HG03439 (cell line): Measurements from ENCODE around the gene HAPLN2.
A peak's percentile ranks its signal among the peaks of the same experiment; 100 is the strongest.
"Not testable (repeated sequence)": the region's sequence is repeated elsewhere in the genome, so short reads cannot be mapped to it uniquely, and the experiment has no call there.

Experiments used
- ATAC-seq: cut with Tn5 transposase; IDR thresholded peaks from one replicate; pipeline ENCODE4 v1.9.1; 2021; ENCODE audit warnings: mild to moderate bottlenecking, moderate library complexity; ENCODE audit not compliant: unreplicated experiment

The HAPLN2 gene

DNA sequence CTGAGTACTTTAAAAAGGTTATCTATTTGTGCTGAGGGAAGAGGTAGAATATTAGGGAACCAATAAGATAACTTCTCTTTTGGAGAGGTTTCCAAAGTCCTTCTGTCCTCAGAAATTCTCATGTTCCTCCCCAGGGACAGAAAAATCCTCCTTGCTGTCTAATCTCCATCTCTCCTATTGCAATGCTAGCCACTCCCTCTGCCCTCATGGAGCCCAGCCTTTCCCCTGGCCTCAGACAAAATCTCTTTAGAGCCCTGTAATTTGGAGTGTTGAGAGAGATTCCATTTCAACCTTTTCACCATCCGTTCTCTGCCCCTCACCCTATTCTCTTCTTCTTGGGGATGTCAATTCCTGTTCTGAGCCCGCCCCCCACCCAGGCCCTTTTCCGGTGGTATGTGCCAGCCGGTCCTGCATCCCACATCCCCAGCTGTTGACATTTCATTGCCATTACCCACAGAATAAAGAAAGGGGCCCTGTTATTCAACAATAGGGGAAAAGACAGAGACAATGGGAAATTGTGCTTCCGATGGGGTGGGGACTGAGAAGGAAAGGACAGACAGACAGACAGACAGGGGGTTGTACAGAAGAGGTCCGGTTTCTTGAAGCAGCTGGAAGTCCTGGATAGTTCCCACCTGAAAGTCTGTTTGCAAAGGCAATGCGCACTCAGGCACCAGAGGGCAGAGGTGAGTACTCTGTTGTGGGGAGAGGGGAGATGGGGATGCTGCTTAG lies at the start of gene HAPLN2:
HAPLN2 (plus strand) TSS at position 563 of the 729 bp plus-strand sequence. CDS start 4,076 bp downstream, outside the sequence.
- no peak for ATAC-seq

DNA sequence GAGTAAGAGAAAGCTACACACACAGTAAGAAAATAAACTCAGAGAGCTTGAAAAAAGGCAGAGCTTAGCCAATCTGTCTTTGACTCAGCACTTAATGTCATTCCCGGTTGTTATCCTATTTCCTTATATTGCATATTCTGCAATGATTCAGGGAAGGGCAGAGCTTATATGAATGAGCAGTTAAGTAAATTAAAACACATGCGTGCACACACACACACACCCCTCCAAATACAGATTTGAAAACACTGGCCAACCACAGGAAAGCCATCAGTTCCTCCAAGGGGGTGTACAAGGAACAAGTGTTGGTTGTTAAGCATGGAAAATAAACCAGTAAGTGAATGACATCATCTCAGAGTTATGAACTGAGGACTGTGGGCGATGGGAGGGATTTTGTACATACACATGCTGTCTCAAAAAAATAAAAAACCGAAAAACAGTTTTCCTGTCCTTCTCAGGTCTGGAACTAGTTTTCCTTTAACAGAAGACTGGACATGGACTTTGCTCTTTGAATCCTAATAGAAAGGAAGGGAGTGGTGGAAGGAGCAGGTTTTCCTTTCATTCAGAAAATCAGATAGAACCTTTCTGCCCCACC lies 47.9 kb upstream of the HAPLN2 start:
- ATAC-seq: no peak

DNA sequence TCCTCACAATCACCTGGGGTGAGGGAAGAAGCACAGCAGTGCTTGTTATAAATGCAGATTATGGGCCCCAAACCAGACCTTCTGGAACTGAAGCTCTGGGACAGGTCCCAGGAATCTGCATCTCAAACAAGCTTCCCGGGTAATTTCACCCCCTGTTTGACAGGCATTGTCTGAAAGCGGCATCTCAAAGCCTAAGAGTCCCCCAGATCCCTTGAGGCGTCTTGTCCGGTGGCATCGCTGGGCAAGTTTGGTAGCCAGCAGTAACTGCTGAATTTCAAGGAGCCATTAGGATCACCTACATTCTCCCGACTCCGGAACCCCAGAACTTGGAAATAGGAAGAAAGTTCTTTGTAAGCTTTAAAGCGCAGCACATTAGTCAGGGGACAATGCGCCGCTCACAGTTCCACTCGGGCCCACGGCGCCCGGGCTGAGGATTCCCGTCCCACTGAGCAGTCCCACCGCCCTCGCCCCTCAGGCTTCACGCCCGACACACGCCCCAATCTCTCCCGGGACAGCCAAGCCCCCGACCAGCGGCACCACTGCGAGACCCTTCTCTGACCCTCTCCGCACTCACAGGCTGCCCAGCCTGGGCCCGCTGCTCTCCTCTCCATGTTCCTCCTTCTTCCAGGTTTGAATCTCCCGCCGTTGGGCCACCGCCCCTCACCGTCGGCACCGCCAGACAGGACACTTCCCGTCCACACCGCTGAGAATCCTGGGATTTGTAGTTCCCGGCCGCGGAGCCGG lies 47.1 kb upstream of the HAPLN2 start, which contains the start of gene IQGAP3:
IQGAP3 (minus strand) TSS at position 647 of the 744 bp plus-strand sequence; CDS start at position 611, 36 bp downstream.
- peak; percentile 73 for ATAC-seq

DNA sequence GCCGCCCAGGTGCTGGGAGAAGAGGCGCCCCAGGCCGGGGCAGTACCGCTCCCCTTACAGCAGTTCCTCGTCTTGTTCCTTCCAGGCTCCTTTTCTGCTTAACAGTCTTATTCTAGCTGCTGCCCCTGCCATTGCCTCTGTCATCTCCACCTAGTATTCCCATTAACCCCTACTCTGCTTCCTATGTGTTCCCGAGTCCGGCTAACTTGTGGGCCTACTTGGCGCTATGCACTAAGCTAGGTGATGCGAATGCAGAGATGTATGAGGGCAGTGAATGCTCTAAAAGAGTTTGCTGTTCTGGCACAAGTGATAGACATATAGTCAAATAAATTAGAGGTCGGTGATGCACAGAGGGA lies 46.6 kb upstream of the HAPLN2 start:
- ATAC-seq: no peak

DNA sequence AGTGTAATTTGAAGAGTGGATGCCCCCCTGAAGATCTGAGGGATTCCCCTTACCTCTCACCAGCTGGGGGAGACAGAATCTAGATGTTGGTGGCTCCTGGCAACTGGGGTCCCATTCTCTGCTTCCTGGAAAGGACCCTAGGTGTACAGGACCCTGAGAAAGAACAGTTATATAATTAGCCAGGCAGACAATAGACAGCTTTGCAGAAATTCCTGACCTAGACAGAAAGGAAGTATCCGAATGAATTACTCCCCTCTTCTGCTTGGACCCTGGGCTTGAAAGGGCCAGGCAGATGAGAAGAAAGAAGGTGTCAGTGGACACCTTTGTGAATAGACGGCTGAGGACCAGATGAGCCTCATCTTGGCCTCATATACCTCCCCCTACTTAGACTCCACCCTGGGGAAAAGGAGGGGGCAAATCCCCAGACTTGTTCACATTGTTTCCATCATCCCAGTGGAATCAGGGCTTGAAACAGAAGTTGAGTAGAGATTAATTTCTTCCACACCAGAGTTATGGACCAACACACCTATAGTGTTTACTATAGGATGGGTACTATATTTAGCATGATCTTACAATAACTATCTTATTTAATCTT lies 45.1 kb upstream of the HAPLN2 start:
- ATAC-seq: no peak

DNA sequence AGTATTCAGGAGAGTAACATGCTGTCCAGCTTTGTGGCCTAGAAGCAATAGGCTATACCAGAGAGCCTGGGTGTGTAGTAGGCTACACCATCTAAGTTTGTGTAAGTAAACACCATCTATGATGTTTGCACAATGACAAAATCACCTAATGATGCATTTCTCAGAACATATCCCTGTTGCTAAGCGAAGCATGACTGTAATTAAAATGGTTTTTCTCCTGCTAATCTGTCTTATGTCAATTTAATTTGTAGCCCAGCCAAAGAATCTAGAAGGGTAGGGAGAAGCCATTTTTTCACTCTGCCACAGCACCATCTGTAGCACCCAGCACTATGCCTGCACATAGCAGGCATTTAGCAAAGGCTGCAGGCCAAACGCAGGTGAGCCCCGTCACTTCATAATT lies 41.7 kb upstream of the HAPLN2 start:
- no peak for ATAC-seq

DNA sequence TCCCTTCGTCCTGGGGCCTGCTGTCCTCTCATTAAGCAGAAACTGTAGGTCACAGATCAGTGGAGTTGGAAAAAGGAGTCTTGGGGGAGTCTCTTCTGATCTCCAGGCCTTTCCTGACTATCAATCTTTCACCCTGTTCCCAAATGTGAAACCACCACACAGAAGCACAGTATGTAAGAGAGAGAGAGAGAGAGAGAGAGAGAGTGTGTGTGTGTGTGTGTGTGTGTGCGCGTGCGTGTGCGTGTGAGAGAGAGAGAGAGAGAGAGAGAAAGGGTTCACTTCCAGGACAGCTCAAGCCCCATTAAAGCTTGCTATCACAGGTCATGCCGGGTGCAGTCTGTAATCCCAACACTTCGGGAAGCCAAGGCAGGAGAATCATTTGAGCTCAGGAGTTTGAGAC lies 41.2 kb upstream of the HAPLN2 start:
- no peak for ATAC-seq

DNA sequence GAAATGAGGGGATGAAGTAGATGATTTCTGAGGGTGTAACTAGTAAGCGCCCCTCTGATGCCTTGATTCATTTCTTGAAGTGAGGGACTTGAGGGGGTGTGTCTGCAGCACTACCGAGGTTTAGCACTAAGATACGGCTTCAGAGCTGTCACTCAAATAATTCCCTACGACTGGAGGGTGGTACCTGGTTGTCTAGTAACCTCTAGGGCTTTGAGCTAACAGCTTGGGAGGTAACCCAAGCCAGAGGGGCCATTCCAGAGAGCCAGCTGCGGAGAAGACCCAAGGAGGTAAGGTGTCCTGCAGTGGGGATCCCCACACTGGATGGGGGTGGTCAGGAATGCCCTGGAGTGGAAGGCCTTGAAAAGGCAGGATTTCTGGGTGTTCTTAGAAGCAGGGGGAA lies 39.7 kb upstream of the HAPLN2 start, which contains the start of gene TTC24:
TTC24 (plus strand) TSS at position 252 of the 400 bp plus-strand sequence. CDS start 1,642 bp downstream, outside the sequence.
- no peak for ATAC-seq

DNA sequence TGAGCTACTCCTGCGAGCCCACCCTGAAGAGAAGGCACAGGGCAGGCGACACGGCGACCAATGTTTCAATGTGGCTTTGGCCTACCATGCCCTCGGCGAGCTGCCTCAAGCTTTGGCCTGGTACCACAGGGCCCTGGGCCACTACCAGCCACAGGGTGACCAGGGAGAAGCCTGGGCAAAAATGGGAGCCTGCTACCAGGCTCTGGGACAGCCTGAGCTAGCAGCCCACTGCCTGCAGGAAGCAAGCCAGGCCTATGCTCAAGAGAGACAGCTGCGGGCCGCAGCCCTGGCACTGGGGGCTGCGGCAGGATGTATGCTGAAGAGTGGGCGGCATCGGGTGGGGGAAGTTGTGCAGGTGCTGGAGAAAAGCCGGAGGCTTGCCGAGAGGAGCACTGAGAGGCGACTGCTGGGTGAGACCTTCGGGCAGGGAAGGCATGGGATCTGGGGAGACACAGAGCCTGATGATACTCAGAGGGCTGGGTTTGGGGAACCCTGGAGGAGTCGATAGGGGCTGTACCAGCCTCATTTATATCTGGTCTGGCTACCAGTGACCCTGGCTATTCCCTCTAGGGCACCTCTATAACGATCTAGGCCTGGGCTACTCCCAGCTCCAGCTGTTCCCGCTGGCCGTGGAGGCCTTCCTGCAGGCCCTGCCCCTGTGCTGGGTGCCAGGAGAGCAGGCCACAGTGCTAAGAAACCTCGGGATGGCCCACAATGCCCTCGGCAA lies 37.4 kb upstream of the HAPLN2 start:
- no peak for ATAC-seq

DNA sequence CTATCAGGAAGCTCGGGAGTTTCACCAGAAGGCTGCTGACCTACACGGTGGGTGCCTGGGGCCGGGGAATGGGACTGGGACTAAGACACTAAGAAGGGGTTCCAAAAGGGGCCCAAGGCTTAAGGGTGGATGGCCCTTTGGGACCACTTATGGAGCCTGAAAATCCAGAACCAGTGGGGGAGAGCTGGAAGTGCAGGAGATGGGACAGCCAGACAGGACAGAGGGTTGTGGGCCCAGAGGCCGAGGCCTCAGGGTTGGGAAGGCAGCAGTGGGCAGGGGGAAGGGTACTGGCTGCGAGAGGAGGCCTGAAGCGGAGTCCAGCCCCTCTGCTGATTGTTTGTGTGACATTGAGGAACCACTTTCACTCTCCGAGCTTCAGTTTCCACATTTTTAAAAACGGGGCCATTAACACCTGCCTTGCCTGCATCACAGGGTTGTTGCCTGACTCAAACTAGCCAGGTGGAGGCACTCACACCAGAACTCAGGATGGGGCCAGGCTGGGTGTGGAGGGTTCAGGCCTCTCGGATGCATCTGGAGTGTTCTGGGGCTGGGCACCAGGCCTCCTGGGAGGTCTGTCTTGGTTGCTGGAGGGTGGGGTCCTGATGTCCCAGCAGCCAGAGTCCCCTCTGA lies 36.7 kb upstream of the HAPLN2 start:
- no peak for ATAC-seq

DNA sequence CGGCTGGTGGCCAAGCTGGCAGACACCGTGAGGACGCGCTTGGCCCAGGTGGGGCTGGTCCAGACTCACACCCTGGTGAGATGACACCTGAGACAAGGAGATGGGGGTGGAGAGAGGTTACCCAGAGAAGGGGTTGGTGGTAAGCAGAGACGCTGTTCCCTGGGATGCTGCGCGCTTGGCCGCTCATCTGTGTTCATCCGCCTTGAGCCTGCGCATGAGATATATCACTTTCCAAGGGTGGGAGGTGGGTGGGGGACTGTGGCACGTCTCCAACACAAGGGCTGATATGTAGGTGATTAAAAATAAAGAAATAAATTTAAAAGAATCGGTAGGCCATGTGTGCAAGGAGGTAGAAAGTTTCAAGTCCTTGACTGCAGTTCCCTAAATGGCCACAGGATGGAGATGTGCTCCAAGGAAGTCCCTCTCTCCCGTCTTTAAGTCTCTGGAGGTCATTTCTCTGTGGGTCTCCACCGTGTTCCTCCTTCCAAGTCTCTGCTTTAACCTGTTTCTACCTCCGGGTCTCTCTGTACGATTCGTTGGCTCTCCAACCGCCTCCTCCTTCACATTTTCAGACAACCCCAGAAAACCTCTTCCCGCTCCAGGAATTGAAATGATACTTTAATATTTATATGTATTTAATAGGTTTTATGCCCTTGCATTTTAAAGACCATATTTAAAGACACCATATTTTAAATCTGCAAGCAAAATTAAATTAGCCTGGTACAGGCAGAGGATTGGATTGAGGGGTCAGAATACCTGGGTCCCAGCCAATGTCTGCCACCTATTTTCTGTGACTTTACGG lies 35.2 kb upstream of the HAPLN2 start:
- ATAC-seq: no peak

DNA sequence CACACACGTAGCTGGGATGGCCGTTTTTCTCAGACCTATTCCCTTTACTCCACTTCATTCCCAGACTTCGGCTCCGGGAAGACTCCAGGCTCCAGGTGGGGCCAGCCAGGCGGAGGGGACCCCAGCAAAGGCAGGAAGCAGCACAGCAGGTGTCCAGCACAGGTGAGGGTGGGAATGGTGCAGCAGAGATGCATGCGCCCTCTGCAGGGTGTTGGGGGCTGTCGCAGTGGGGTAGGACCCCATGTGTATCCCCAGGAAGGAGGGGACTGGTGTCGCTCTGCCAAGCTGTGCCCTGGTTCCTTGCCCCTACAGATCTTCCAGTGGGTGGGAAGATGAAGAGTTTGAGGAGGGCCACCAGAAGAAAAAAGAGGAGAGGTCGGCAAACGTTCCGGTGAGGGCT lies 34.4 kb upstream of the HAPLN2 start:
- ATAC-seq: no peak

DNA sequence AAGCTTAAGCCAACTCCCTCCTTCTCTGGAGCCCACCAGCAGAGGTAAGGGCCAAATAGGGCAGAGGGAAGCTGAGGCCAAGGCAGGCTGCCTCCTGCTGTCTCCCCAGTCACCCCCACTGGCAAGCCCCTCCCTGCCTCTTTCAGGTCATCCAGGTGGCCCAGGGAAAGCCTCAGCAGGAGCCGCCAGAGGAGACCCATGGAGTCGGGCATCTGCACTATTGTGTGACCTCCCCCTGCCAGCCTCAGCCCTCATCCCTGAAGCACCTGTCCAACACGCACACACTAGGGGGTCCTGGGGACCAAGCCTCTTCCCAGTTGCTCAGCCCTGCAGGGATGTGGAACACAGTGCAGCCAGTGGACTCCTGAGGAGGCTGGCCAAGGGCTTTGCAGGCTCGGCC lies 32.9 kb upstream of the HAPLN2 start:
- ATAC-seq: no peak

DNA sequence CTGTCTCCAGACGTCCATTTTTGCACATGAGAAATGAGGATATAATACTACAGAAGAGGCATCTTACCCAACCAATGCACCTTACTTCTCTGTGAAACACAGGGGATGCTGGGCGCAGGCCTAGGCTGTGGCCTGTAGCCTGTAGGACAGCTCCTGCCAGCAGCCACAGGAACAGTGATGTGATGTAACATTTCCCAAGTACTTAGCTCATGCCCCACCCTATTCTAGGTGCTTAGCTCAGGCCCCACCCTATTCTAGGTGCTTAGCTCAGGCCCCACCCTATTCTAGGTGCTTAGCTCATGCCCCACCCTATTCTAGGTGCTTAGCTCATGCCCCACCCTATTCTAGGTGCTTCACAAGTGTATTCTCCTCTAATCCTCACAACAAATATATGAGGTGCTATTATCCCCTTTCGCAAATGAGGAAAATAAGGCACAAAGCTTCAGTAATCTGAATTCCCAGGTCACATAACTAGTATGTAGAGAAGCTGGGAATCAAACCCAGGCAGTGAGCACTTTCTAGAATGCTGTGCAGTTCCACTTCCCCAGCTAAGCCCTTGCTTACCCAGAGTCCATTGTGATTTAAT lies 32.2 kb upstream of the HAPLN2 start:
- ATAC-seq: no peak

DNA sequence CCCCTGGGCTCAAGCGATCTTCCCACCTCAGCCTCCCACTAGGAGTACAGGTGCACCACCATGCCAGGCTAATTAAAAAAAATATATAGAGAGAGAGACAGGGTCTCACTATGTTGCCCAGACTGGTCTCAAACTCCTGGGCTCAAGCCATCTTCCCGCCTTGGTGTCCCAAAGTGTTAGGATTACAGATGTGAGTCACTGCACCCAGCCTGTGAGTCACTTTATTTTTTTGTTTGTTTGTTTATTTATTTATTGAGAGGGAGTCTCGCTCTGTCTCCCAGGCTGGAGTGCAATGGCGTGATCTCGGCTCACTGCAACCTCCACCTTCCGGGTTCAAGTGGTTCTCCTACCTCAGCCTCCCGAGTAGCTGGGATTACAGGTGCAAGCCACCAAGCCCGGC lies 31.3 kb upstream of the HAPLN2 start:
- not testable (repeated sequence) for ATAC-seq

DNA sequence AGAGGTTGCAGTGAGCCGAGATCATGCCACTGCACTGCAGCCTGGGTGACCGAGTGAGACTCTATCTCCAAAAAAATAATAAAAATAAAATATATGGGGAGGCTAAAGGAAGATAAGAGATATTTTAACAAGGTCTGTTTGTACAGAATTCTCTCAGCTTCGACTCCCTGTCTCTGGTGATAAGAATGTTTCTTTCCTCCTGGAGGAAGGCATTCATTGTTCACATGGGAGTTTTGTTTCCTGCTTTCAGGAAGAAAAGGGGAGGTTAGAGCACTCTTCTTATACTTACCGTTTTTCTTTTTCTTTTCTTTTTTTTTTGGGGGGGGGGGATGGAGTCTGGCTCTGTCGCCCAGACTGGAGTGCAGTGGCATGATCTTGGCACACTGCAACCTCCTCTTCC lies 29.7 kb upstream of the HAPLN2 start:
- ATAC-seq: no peak

DNA sequence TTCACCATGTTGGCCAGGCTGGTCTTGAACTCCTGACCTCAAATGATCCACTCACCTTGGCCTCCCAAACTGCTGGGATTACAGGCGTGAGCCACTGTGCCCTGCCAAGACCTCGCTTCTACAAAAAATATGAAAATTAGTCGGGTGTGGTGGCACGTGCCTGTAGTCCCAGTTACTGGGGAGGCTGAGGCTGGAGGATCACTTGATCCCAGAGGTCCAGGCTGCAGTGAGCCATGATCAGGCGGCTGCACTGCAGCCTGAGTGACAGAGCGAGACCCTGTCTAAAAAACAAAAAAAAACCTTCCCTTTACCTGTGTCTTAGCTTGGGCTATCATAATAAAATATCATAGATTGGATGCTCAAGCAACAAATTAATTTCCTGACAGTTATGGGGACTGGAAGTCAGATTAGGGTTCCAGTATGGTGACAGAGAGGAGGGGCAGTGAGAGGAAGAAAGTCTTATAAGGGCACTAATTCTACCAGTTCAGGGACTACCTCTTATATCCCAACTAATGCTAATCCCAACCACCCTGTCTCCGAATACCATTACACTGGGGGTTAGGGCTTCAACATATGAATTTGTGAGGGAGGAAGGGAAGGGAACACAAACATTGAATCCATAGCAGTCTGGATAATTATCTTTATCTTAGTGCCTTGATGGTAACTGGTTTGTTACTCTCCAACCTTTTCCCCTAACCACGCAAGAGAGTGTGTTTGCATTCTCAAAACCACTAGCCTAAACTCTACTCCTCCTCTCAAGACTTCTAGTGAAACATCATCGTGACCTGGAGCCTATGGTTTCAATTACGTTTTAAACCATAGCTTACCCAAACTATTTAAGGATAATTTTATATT lies 28.7 kb upstream of the HAPLN2 start:
- ATAC-seq: no peak

DNA sequence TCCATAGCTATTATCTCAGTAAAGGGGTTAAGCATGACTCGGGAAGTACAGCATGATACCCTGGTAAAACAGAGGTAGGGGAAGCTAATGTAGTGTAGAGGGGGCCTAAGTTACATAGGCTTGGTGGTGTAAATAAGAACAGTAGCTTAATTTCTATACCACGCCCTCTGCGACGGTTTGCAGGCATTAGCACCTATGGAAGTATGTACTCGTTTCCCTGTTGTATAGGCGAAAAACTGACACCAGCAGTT lies 28.1 kb upstream of the HAPLN2 start:
- no peak for ATAC-seq
